Lower leg skin (tissue), 3 donors: ENCODE measurements around the gene PHF21A.

Source experiments
- CTCF ChIP-seq, 3 donors: fragments of 450-650 bp; IDR thresholded peaks; one replicate each; pipeline ENCODE4 v1.5.1; 2016; ENCODE audit warnings: antibody characterized with exemption in 3 of 3, mild to moderate bottlenecking in 3 of 3, moderate library complexity in 2 of 3
- POLR2A ChIP-seq, 2 donors: fragments of 450-650 bp; IDR thresholded peaks; one replicate each; pipeline ENCODE4 v1.6.1; 2016 to 2017; ENCODE audit warnings: antibody characterized with exemption in 2 of 2, mild to moderate bottlenecking in 1 of 2, moderate library complexity in 1 of 2

DNA sequence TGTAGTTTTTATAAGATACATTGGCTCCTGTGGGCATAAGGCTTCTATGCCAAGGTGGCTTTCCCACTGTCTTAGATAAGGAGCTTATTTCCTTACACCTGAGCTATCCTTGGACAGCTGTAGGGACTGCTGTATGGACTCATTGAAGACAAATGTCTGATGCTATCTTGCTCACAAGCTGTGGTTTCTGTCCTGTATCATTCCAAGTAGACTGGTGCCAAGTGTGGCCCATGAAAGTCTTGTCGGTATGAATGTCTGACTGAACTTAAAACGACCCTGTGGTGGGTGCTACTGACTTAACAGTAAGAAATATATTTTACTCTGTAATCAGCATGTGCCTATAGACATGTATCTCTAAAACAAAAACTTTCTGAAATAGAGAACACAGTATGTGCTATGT is 153.7 kb downstream of the PHF21A start:
- TF ChIP-seq POLR2A (IDR thresholded peaks at IDR 0.05) = no peak
- no peak for TF ChIP-seq CTCF (IDR thresholded peaks at IDR 0.05)
